GM23338 (cell line): ENCODE results near the gene COL21A1. TPM values are rescaled to one million over a fixed set of nuclear protein-coding genes. Genes with fewer than 3 reads are reported as not detected.
A peak's percentile ranks its signal among the peaks of the same experiment; 100 is the strongest.

Experiments
- ATAC-seq: fragments of 200-7000 bp; cut with Tn5 transposase; 3 replicates; pipeline ENCODE4 v1.9.1; 2020
- DNase-seq: peaks from one replicate; pipeline ENCODE4 v3.0.0-alpha.2; 2015; ENCODE audit warnings: low spot score
- H2AFZ ChIP-seq: fragments of 200-600 bp; sonication (generic); 2 replicates; pipeline ENCODE4 v1.8.0; 2016; ENCODE audit warnings: antibody characterized with exemption, mild to moderate bottlenecking, moderate library complexity
- H3F3A ChIP-seq: fragments of 200-600 bp; sonication (generic); replicated peaks from 2 replicates; pipeline ENCODE4 v1.8.0; 2017; ENCODE audit warnings: antibody characterized with exemption, mixed run types, low read depth
- H3K27ac ChIP-seq: fragments of 200-600 bp; sonication (generic); 2 replicates; pipeline ENCODE4 v1.6.1; 2016; ENCODE audit warnings: low read depth
- H3K27me3 ChIP-seq: fragments of 200-600 bp; sonication (generic); 2 replicates; pipeline ENCODE4 v1.8.0; 2016; ENCODE audit warnings: mild to moderate bottlenecking, mixed run types, moderate library complexity; ENCODE audit not compliant: insufficient read depth
- H3K36me3 ChIP-seq: fragments of 200-600 bp; sonication (generic); 2 replicates; pipeline ENCODE4 v1.8.0; 2016; ENCODE audit warnings: mild to moderate bottlenecking; ENCODE audit not compliant: insufficient read depth
- H3K4me1 ChIP-seq: fragments of 200-600 bp; sonication (generic); 2 replicates; pipeline ENCODE4 v1.8.0; 2016; ENCODE audit warnings: mild to moderate bottlenecking, moderate library complexity; ENCODE audit not compliant: insufficient read depth
- H3K4me2 ChIP-seq: fragments of 200-600 bp; sonication (generic); 2 replicates; pipeline ENCODE4 v1.7.1; 2017; ENCODE audit warnings: mixed run types
- H3K4me3 ChIP-seq: fragments of 200-600 bp; sonication (generic); 2 replicates; pipeline ENCODE4 v1.6.1; 2016; ENCODE audit warnings: mixed run types
- H3K79me2 ChIP-seq: fragments of 200-600 bp; sonication (generic); replicated peaks from 2 replicates; pipeline ENCODE4 v1.8.0; 2017; ENCODE audit warnings: mild to moderate bottlenecking; ENCODE audit not compliant: insufficient read depth
- H3K9me2 ChIP-seq: fragments of 200-600 bp; sonication (generic); 2 replicates; pipeline ENCODE4 v1.8.0; 2017; ENCODE audit not compliant: insufficient read depth
- H4K20me1 ChIP-seq: fragments of 200-600 bp; sonication (generic); replicated peaks from 2 replicates; pipeline ENCODE4 v1.8.0; 2017; ENCODE audit warnings: mild to moderate bottlenecking; ENCODE audit not compliant: insufficient read depth
- H3K27ac Mint-ChIP-seq: 2 replicates; pipeline ENCODE4 v1.8.0; 2020; ENCODE audit warnings: inconsistent platforms, mild to moderate bottlenecking, moderate library complexity, mixed read lengths
- H3K27me3 Mint-ChIP-seq: 3 replicates; pipeline ENCODE4 v1.8.0; 2022; ENCODE audit warnings: low read depth, mild to moderate bottlenecking, moderate library complexity, mixed read lengths, inconsistent platforms; ENCODE audit not compliant: insufficient read depth, poor library complexity
- H3K36me3 Mint-ChIP-seq: 3 replicates; pipeline ENCODE4 v1.8.0; 2021; ENCODE audit warnings: low read depth, mild to moderate bottlenecking, inconsistent platforms, moderate library complexity, mixed read lengths
- H3K4me1 Mint-ChIP-seq: 3 replicates; pipeline ENCODE4 v1.8.0; 2020; ENCODE audit warnings: mild to moderate bottlenecking, inconsistent platforms, mixed read lengths
- H3K4me3 Mint-ChIP-seq: 3 replicates; pipeline ENCODE4 v1.8.0; 2021; ENCODE audit warnings: moderate library complexity, mild to moderate bottlenecking, inconsistent platforms, mixed read lengths
- H3K9me3 Mint-ChIP-seq: 3 replicates; pipeline ENCODE4 v1.8.0; 2020; ENCODE audit warnings: moderate library complexity, mild to moderate bottlenecking, inconsistent platforms, mixed read lengths
- EZH2 ChIP-seq: fragments of 200-600 bp; sonication (generic); IDR thresholded peaks from one replicate; pipeline ENCODE4 v1.8.0; 2017; ENCODE audit warnings: antibody characterized with exemption, mild to moderate bottlenecking, low read depth; ENCODE audit not compliant: unreplicated experiment
- EZH2phosphoT487 ChIP-seq: fragments of 200-600 bp; sonication (generic); IDR thresholded peaks from one replicate; pipeline ENCODE4 v1.8.1; 2018; ENCODE audit warnings: antibody characterized with exemption; ENCODE audit not compliant: unreplicated experiment
- JUNB ChIP-seq: IDR thresholded peaks from one replicate; pipeline ENCODE4 v1.6.1; 2016; ENCODE audit warnings: antibody characterized with exemption; ENCODE audit not compliant: unreplicated experiment
- NANOG ChIP-seq: IDR thresholded peaks from 2 replicates; pipeline ENCODE4 v1.6.1; 2016; ENCODE audit warnings: antibody characterized with exemption, borderline replicate concordance
- STAT1 ChIP-seq: IDR thresholded peaks from one replicate; pipeline ENCODE4 v1.6.1; 2016; ENCODE audit warnings: antibody characterized with exemption; ENCODE audit not compliant: unreplicated experiment
- ZNF331 ChIP-seq: fragments of 250-450 bp; sonication (Bioruptor Pico); IDR thresholded peaks from 2 replicates; pipeline ENCODE4 v1.5.0; 2020; ENCODE audit warnings: low read depth, mild to moderate bottlenecking, moderate library complexity
- polyA plus RNA-seq: library from polyadenylated mRNA; unstranded; fragments of >200 nt; fragmentation: Nextera tagmentation; extraction: Ambion mirVana; gene quantifications from 2 replicates; pipeline ENCODE4 v1.2.1, GENCODE V29; 2016
- total RNA-seq: library from RNA; depleted of rRNA; stranded (reverse); fragments of >200 nt; shearing (Covaris generic); gene quantifications from 2 replicates; pipeline ENCODE4 v1.2.3, GENCODE V29; 2014
- TF ChIP-seq, protein P1 (sequence below), 2 experiments: fragments of 200-600 bp in 1 of 2; sonication (generic) in 1 of 2; conservative IDR thresholded peaks; 2 replicates each; pipeline versions ENCODE4 v1.5.1 to v1.6.1; 2016 to 2017; ENCODE audit warnings: antibody characterized with exemption in 2 of 2, low read depth in 2 of 2, mild to moderate bottlenecking in 2 of 2, moderate library complexity in 1 of 2
- TF ChIP-seq, protein P2 (sequence below): IDR thresholded peaks from 2 replicates; pipeline ENCODE4 v1.6.1; 2016; ENCODE audit warnings: antibody characterized with exemption

Gene COL21A1
- total and polyA plus RNA-seq, 2 experiments from 2014 or later, result 5.0 to 6.2 TPM

DNA sequence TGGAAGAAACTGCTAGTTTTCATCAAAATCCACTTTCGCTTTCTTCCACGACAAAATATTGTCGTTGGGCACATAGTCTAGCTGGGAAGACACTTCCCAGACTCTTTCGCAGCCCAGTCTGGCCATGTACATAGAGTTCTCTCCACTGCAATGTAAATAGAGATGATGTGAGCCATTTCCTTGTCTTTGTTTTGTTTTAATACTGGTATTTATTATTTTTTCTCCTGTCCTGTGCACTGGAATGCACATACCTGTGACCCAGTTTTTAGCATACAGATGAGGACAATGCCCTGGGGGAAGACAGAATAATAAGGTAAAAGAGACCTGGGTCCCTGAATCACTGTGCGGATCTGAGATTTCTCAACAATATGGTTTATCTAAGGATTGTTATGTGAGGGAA lies 222.4 kb downstream of the COL21A1 start:
- Histone ChIP-seq H3K27ac (no peak overlapping the region), H3K4me3 (no peak overlapping the region), H3K4me1 (peaks cover 8% of the 10 kb centered on the region), H3K4me2 (no peak overlapping the region), H3K9me2 (peaks cover under 1% of the 10 kb centered on the region; the same call in 1 of the 2 replicates), H4K20me1 (no peaks in the 10 kb centered on the region), H3F3A (no peaks in the 10 kb centered on the region), H3K36me3 (no peaks in the 10 kb centered on the region), H3K27me3 (no peaks in the 10 kb centered on the region), H2AFZ (no peak overlapping the region), H3K79me2 (no peaks in the 10 kb centered on the region)
- no peak for TF ChIP-seq EZH2
- TF ChIP-seq NANOG, result no peak
- Mint-ChIP-seq H3K27me3 (no peaks in the 10 kb centered on the region), H3K36me3 (no peaks in the 10 kb centered on the region), H3K27ac (no peak overlapping the region), H3K9me3 (no peaks in the 10 kb centered on the region), H3K4me3 (no peak overlapping the region), H3K4me1 (peaks cover 9% of the 10 kb centered on the region; the same call in 2 of the 3 replicates)
- DNase-seq, result no peak
- ATAC-seq, result no peak

DNA sequence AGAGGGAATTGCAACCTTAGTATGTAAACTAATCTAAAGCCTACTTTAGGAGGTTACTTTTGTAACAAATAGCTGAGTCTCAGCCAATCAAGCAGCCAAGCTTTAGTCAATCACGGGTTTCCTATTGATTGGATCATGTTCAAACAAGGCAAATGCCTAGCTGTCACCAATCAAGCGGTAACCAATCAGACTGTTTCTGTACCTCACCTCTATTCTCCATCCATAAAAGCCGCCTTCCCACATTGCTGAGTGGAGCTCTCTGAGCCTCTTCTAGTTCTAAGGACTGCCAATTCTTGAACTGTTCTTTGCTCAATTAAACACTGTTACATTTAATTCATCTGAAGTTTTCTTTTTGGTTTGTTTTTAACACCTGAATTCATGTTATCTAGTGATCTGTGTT lies 223.6 kb downstream of the COL21A1 start:
- no peaks in the 10 kb centered on the region for H3K36me3 Mint-ChIP-seq

More for the DNA sequence above, 223.6 kb downstream of the COL21A1 start:
- no peak overlapping the region for H3K27ac ChIP-seq
- peaks cover 8% of the 10 kb centered on the region for H3K4me1 ChIP-seq
- H3K4me3 ChIP-seq, result no peak overlapping the region
- H3K9me3 Mint-ChIP-seq, result no peaks in the 10 kb centered on the region
- no peak overlapping the region for H3K27ac Mint-ChIP-seq
- H3K79me2 ChIP-seq, result no peaks in the 10 kb centered on the region
- H3K27me3 ChIP-seq, result no peaks in the 10 kb centered on the region
- no peaks in the 10 kb centered on the region for H3K36me3 ChIP-seq
- H4K20me1 ChIP-seq, result no peaks in the 10 kb centered on the region
- no peaks in the 10 kb centered on the region for H3F3A ChIP-seq
- no peak overlapping the region for H2AFZ ChIP-seq
- ATAC-seq (peak; percentile 52; the same call in 2 of the 3 replicates), DNase-seq (peak; percentile 17)
- TF ChIP-seq EZH2phosphoT487 (no peak), STAT1 (no peak), JUNB (no peak), ZNF331 (CRISPR knock-in tag) (no peak)
- TF ChIP-seq, protein P1, sequence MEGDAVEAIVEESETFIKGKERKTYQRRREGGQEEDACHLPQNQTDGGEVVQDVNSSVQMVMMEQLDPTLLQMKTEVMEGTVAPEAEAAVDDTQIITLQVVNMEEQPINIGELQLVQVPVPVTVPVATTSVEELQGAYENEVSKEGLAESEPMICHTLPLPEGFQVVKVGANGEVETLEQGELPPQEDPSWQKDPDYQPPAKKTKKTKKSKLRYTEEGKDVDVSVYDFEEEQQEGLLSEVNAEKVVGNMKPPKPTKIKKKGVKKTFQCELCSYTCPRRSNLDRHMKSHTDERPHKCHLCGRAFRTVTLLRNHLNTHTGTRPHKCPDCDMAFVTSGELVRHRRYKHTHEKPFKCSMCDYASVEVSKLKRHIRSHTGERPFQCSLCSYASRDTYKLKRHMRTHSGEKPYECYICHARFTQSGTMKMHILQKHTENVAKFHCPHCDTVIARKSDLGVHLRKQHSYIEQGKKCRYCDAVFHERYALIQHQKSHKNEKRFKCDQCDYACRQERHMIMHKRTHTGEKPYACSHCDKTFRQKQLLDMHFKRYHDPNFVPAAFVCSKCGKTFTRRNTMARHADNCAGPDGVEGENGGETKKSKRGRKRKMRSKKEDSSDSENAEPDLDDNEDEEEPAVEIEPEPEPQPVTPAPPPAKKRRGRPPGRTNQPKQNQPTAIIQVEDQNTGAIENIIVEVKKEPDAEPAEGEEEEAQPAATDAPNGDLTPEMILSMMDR (conservative IDR thresholded peaks at IDR 0.05; ENCODE audit: low read depth in 2 of 2), result no peak
- TF ChIP-seq, protein P2, sequence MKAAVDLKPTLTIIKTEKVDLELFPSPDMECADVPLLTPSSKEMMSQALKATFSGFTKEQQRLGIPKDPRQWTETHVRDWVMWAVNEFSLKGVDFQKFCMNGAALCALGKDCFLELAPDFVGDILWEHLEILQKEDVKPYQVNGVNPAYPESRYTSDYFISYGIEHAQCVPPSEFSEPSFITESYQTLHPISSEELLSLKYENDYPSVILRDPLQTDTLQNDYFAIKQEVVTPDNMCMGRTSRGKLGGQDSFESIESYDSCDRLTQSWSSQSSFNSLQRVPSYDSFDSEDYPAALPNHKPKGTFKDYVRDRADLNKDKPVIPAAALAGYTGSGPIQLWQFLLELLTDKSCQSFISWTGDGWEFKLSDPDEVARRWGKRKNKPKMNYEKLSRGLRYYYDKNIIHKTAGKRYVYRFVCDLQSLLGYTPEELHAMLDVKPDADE, result no peak
- H3K9me2 ChIP-seq, result no peaks in the 10 kb centered on the region; the same call in 1 of the 2 replicates
- H3K27me3 Mint-ChIP-seq, result no peaks in the 10 kb centered on the region
- no peak overlapping the region for H3K4me2 ChIP-seq
- H3K4me1 Mint-ChIP-seq, result peaks cover 9% of the 10 kb centered on the region; the same call in 2 of the 3 replicates
- H3K4me3 Mint-ChIP-seq, result no peak overlapping the region
